Calu3 (cell line): ENCODE data around the gene VCL. TPM values are rescaled to one million over a fixed set of nuclear protein-coding genes. Genes with fewer than 3 reads are reported as not detected.
"Not testable (repeated sequence)": the region's sequence is repeated elsewhere in the genome, so short reads cannot be mapped to it uniquely, and the experiment has no call there.

Source experiments
- BruUV-seq: library from RNA; stranded (reverse); fragments of 400-500 nt; replicated peaks from 2 replicates; lab custom pipeline; 2021; lab: Mats Ljungman, UMichigan
- CTCF ChIA-PET: fragments of 300-600 bp; sonication (Branson Sonifier 250); formaldehyde crosslinking; loops from one replicate; lab custom pipeline; 2022; ENCODE audit warnings: antibody characterized with exemption; lab: Charles Lee
- DNase-seq: peaks from one replicate; pipeline ENCODE4 v3.0.0; 2022
- H3K27ac Mint-ChIP-seq: one replicate; pipeline ENCODE4 v1.8.0; 2022; ENCODE audit warnings: mixed read lengths; ENCODE audit not compliant: unreplicated experiment
- H3K27me3 Mint-ChIP-seq: one replicate; pipeline ENCODE4 v1.8.0; 2022; ENCODE audit warnings: mixed read lengths; ENCODE audit not compliant: unreplicated experiment
- H3K36me3 Mint-ChIP-seq: one replicate; pipeline ENCODE4 v1.8.0; 2022; ENCODE audit warnings: mild to moderate bottlenecking, moderate library complexity, mixed read lengths; ENCODE audit not compliant: insufficient read depth, unreplicated experiment
- H3K4me1 Mint-ChIP-seq: one replicate; pipeline ENCODE4 v1.8.0; 2022; ENCODE audit warnings: mild to moderate bottlenecking, low read depth, mixed read lengths; ENCODE audit not compliant: unreplicated experiment
- H3K4me3 Mint-ChIP-seq: one replicate; pipeline ENCODE4 v1.8.0; 2022; ENCODE audit warnings: mild to moderate bottlenecking, low read depth, moderate library complexity, mixed read lengths; ENCODE audit not compliant: unreplicated experiment
- H3K9me3 Mint-ChIP-seq: one replicate; pipeline ENCODE4 v1.8.0; 2022; ENCODE audit warnings: low read depth, mixed read lengths; ENCODE audit not compliant: unreplicated experiment
- CTCF ChIP-seq: fragments of 200-600 bp; IDR thresholded peaks from one replicate; pipeline ENCODE4 v1.8.0; 2022; ENCODE audit warnings: antibody characterized with exemption; ENCODE audit not compliant: unreplicated experiment
- intact Hi-C: fragments of 100-400 bp; cut with micrococcal nuclease; formaldehyde crosslinking; loops from one replicate; pipeline ENCODE4 v1.10.0; 2022; ENCODE audit not compliant: unreplicated experiment
- total RNA-seq: library from RNA; stranded (reverse); gene quantifications from 2 replicates; pipeline ENCODE4 v1.2.3, GENCODE V29; 2022

Gene VCL
- total RNA-seq, 1 experiment from 2014 or later, result 237 TPM

GRCh38 chr10:73959484-73960243, 38.3 kb upstream of the VCL start:
- H3K9me3 Mint-ChIP-seq, result no peaks in the 10 kb centered on the region
- CTCF ChIA-PET, result no interaction called here
- no peaks in the 10 kb centered on the region for H3K27me3 Mint-ChIP-seq
- intact Hi-C loops, result no loop called here
- no TSS peak for BruUV-seq
- TF ChIP-seq CTCF, result no peak
- H3K4me3 Mint-ChIP-seq, result no peak overlapping the region
- H3K36me3 Mint-ChIP-seq, result peaks cover 9% of the 10 kb centered on the region
- H3K27ac Mint-ChIP-seq, result no peak overlapping the region
- peaks cover 39% of the 10 kb centered on the region for H3K4me1 Mint-ChIP-seq
- no peak for DNase-seq

GRCh38 chr10:73962386-73962785, 35.5 kb upstream of the VCL start:
- peaks cover 9% of the 10 kb centered on the region for H3K36me3 Mint-ChIP-seq
- H3K27me3 Mint-ChIP-seq, result no peaks in the 10 kb centered on the region
- H3K4me3 Mint-ChIP-seq, result no peak overlapping the region
- CTCF ChIA-PET, result interaction anchor here (0.5 kb wide), 1 partner anchor 296 kb away, joined by 3 read pairs; no protein-coding TSS in a partner anchor
- TF ChIP-seq CTCF, result no peak
- no peaks in the 10 kb centered on the region for H3K9me3 Mint-ChIP-seq
- no peak overlapping the region for H3K27ac Mint-ChIP-seq
- BruUV-seq, result no TSS peak
- H3K4me1 Mint-ChIP-seq, result peaks cover 31% of the 10 kb centered on the region
- DNase-seq, result no peak
- intact Hi-C loops, result no loop called here

- BruUV-seq, H3K27ac Mint-ChIP-seq, CTCF ChIA-PET, intact Hi-C loops, H3K4me3 Mint-ChIP-seq, H3K36me3 Mint-ChIP-seq, DNase-seq, H3K9me3 Mint-ChIP-seq, H3K27me3 Mint-ChIP-seq: not testable (repeated sequence)
- peaks cover 29% of the 10 kb centered on the region for H3K4me1 Mint-ChIP-seq
Observed at GRCh38 chr10:73963533-73963932, 34.4 kb upstream of the VCL start.

- no peak for DNase-seq
- no peaks in the 10 kb centered on the region for H3K9me3 Mint-ChIP-seq
- H3K27me3 Mint-ChIP-seq, result no peaks in the 10 kb centered on the region
- CTCF ChIA-PET, result interaction anchor here (0.9 to 1.1 kb wide), 2 partner anchors 24 to 72 kb away, joined by 3 read pairs; no protein-coding TSS in a partner anchor
- intact Hi-C loops, result no loop called here
- H3K27ac Mint-ChIP-seq, result no peak overlapping the region
- H3K4me3 Mint-ChIP-seq, result no peak overlapping the region
- TF ChIP-seq CTCF, result no peak
- BruUV-seq, result no TSS peak
- peaks cover 25% of the 10 kb centered on the region for H3K4me1 Mint-ChIP-seq
- H3K36me3 Mint-ChIP-seq, result peaks cover 9% of the 10 kb centered on the region
Observed at GRCh38 chr10:73964743-73965142, 33.2 kb upstream of the VCL start.

- intact Hi-C loops, H3K27me3 Mint-ChIP-seq, DNase-seq, BruUV-seq, H3K36me3 Mint-ChIP-seq, H3K9me3 Mint-ChIP-seq: not testable (repeated sequence)
- Mint-ChIP-seq H3K4me3 (peak overlapping the region; percentile 55), H3K4me1 (peaks cover 19% of the 10 kb centered on the region), H3K27ac (peak overlapping the region; percentile 96)
- CTCF ChIA-PET, result interaction anchor here (0.9 to 1.5 kb wide), 4 partner anchors 11 to 136 kb away, joined by 3 to 6 read pairs (median 3); no protein-coding TSS in a partner anchor
Observed at GRCh38 chr10:73965267-73965889, 32.5 kb upstream of the VCL start.
